ENCODE results near the gene SMIM14.
"Not testable (repeated sequence)": the region's sequence is repeated elsewhere in the genome, so short reads cannot be mapped to it uniquely, and the experiment has no call there.

Gene SMIM14

GRCh38 chr4:39596971-39597370 is 41.7 kb downstream of the SMIM14 start:
- DNase-seq (ENCODE audit: low spot score): no peak

- no peak for DNase-seq (ENCODE audit: low spot score)
Observed at GRCh38 chr4:39591290-39591689, 47.4 kb downstream of the SMIM14 start.

GRCh38 chr4:39587881-39588280 is 50.8 kb downstream of the SMIM14 start:
- DNase-seq (ENCODE audit: low spot score): no peak

- DNase-seq (ENCODE audit: low spot score): no peak
Observed at GRCh38 chr4:39574946-39575345, 63.7 kb downstream of the SMIM14 start.

GRCh38 chr4:39571504-39571903 is 67.2 kb downstream of the SMIM14 start:
- no peak for DNase-seq (ENCODE audit: low spot score)

- DNase-seq (ENCODE audit: low spot score): no peak
Observed at GRCh38 chr4:39571054-39571453, 67.6 kb downstream of the SMIM14 start.

GRCh38 chr4:39569209-39569608 is 69.5 kb downstream of the SMIM14 start:
- DNase-seq (ENCODE audit: low spot score): no peak

- no peak for DNase-seq (ENCODE audit: low spot score)
Observed at GRCh38 chr4:39568805-39569204, 69.9 kb downstream of the SMIM14 start.

GRCh38 chr4:39565878-39566600 is 72.6 kb downstream of the SMIM14 start:
- DNase-seq (ENCODE audit: low spot score): no peak

GRCh38 chr4:39563346-39563847 is 75.3 kb downstream of the SMIM14 start:
- no peak for DNase-seq (ENCODE audit: low spot score)

- DNase-seq (ENCODE audit: low spot score): no peak
Observed at GRCh38 chr4:39562792-39563191, 75.9 kb downstream of the SMIM14 start.

- DNase-seq (ENCODE audit: low spot score): no peak
Observed at GRCh38 chr4:39559626-39560025, 79.0 kb downstream of the SMIM14 start.

GRCh38 chr4:39555472-39555871 is 83.2 kb downstream of the SMIM14 start:
- DNase-seq (ENCODE audit: low spot score): no peak

GRCh38 chr4:39548425-39549067 is 90.1 kb downstream of the SMIM14 start:
- DNase-seq (ENCODE audit: low spot score): no peak

- no peak for DNase-seq (ENCODE audit: low spot score)
Observed at GRCh38 chr4:39544580-39545315, 93.9 kb downstream of the SMIM14 start.

- DNase-seq (ENCODE audit: low spot score): not testable (repeated sequence)
Observed at GRCh38 chr4:39544080-39544479, 94.6 kb downstream of the SMIM14 start.

GRCh38 chr4:39543034-39543433 is 95.6 kb downstream of the SMIM14 start:
- no peak for DNase-seq (ENCODE audit: low spot score)

GRCh38 chr4:39542611-39543012 is 96.1 kb downstream of the SMIM14 start:
- no peak for DNase-seq (ENCODE audit: low spot score)

GRCh38 chr4:39541987-39542610 is 96.6 kb downstream of the SMIM14 start:
- DNase-seq (ENCODE audit: low spot score): no peak

- DNase-seq (ENCODE audit: low spot score): no peak
Observed at GRCh38 chr4:39539089-39539611, 99.5 kb downstream of the SMIM14 start.

- DNase-seq (ENCODE audit: low spot score): no peak
Observed at GRCh38 chr4:39533541-39533940, 105.1 kb downstream of the SMIM14 start.

GRCh38 chr4:39532237-39532636 is 106.4 kb downstream of the SMIM14 start:
- DNase-seq (ENCODE audit: low spot score): not testable (repeated sequence)

Measured in cerebellar cortex (tissue), 1 donor.